K562 (cell line): ENCODE measurements around the gene RREB1. TPM values are rescaled to one million over a fixed set of nuclear protein-coding genes. Genes with fewer than 3 reads are reported as not detected.

Experiments
- ATAC-seq: fragments of 200-7000 bp; cut with Tn5 transposase; 3 replicates; pipeline ENCODE4 v1.9.1; 2020; ENCODE audit warnings: moderate library complexity
- BruUV-seq: library from RNA; stranded (reverse); fragments of 400-500 nt; replicated peaks from 2 replicates; lab custom pipeline; 2021; lab: Mats Ljungman, UMichigan
- CTCF ChIA-PET: fragments of 300-600 bp; formaldehyde crosslinking; extraction: SDS; loops from one replicate; lab custom pipeline; 2021; ENCODE audit warnings: low intra/inter-chr PET ratio; lab: Yijun Ruan, JAX
- POLR2A ChIA-PET: fragments of 300-600, 350-650 bp; sonication (Branson Sonifier 250); formaldehyde crosslinking; extraction: SDS; loops from one replicate; lab custom pipeline; 2021; ENCODE audit warnings: antibody characterized with exemption, inconsistent platforms; lab: Yijun Ruan, JAX
- DNase-seq, 4 experiments: peaks; one replicate each; pipeline versions ENCODE4 v3.0.0 to v3.0.0-alpha.2; 2011 to 2018; ENCODE audit warnings: low spot score in 3 of 4, mixed read lengths in 3 of 4; ENCODE audit errors: extremely low read depth in 1 of 4
- FAIRE-seq: peaks from 2 replicates; lab custom pipeline; 2011; peaks lifted over from hg19 to GRCh38; lab: Jason Lieb, UNC
- H2AFZ ChIP-seq: 2 replicates; pipeline ENCODE4 v1.6.0; 2011; ENCODE audit warnings: low read depth, low read length, control low read depth, inconsistent platforms
- H3K27ac ChIP-seq: fragments of 200-600 bp; 3 replicates; pipeline ENCODE4 v1.8.0; 2011; ENCODE audit warnings: low read depth, mild to moderate bottlenecking, control low read depth, inconsistent platforms, low read length, moderate library complexity, mixed read lengths; ENCODE audit errors: extremely low read depth
- H3K27me3 ChIP-seq, 2 experiments: fragments of 300-600 bp in 1 of 2; 2 replicates in 1 of 2; 3 replicates in 1 of 2; pipeline versions ENCODE4 v1.6.0 to v1.8.0; 2011; ENCODE audit warnings: inconsistent platforms in 2 of 2, low read length in 2 of 2, mild to moderate bottlenecking in 1 of 2, mixed read lengths in 1 of 2, moderate library complexity in 1 of 2; ENCODE audit not compliant: control insufficient read depth in 2 of 2, insufficient read depth in 2 of 2
- H3K36me3 ChIP-seq: fragments of 300-600 bp; 3 replicates; pipeline ENCODE4 v1.8.0; 2011; ENCODE audit warnings: mild to moderate bottlenecking, low read length, inconsistent platforms; ENCODE audit not compliant: control insufficient read depth, insufficient read depth
- H3K4me1 ChIP-seq, 2 experiments: fragments of 200-600 bp in 1 of 2; replicated peaks in 1 of 2; 2 replicates in 1 of 2; 3 replicates in 1 of 2; pipeline versions ENCODE4 v1.5.1 to v1.8.0; 2011; ENCODE audit warnings: inconsistent platforms in 2 of 2, low read length in 2 of 2, mild to moderate bottlenecking in 1 of 2, mixed read lengths in 1 of 2, moderate library complexity in 1 of 2; ENCODE audit not compliant: control insufficient read depth in 2 of 2, insufficient read depth in 2 of 2
- H3K4me2 ChIP-seq: 2 replicates; pipeline ENCODE4 v1.6.1; 2011; ENCODE audit warnings: low read length, control low read depth, inconsistent platforms, mixed read lengths; ENCODE audit not compliant: insufficient read depth
- H3K4me3 ChIP-seq: fragments of 200-600 bp; sonication (generic), shearing (Covaris generic); 2 replicates; pipeline ENCODE4 v1.5.1; 2016; ENCODE audit warnings: control low read depth, inconsistent platforms
- H3K79me2 ChIP-seq: fragments of 200-600 bp; 3 replicates; pipeline ENCODE4 v1.8.0; 2011; ENCODE audit warnings: low read length, inconsistent platforms; ENCODE audit not compliant: control insufficient read depth, insufficient read depth
- H3K9ac ChIP-seq, 2 experiments: 2 replicates each; pipeline versions ENCODE4 v1.6.0 to v1.6.1; 2011; ENCODE audit warnings: low read depth in 2 of 2, low read length in 2 of 2, control low read depth in 1 of 2, inconsistent platforms in 1 of 2, mild to moderate bottlenecking in 1 of 2, mixed read lengths in 1 of 2; ENCODE audit not compliant: insufficient read depth in 1 of 2
- H3K9me1 ChIP-seq: one replicate; pipeline ENCODE4 v1.6.0; 2011; ENCODE audit warnings: inconsistent platforms, mild to moderate bottlenecking, low read length, moderate library complexity; ENCODE audit not compliant: control insufficient read depth, insufficient read depth
- H3K9me3 ChIP-seq: replicated peaks from 2 replicates; pipeline ENCODE4 v1.5.1; 2011; ENCODE audit warnings: low read depth, low read length, inconsistent platforms; ENCODE audit not compliant: control insufficient read depth, insufficient read depth
- H4K20me1 ChIP-seq: replicated peaks from 2 replicates; pipeline ENCODE4 v1.6.1; 2011; ENCODE audit warnings: low read length, inconsistent platforms, mixed read lengths; ENCODE audit not compliant: control insufficient read depth, insufficient read depth
- CAMTA2 ChIP-seq: fragments of 250-450 bp; sonication (Bioruptor Pico); conservative IDR thresholded peaks from 2 replicates; pipeline ENCODE4 v1.5.1; 2022
- CEBPG ChIP-seq, 3 experiments: fragments of 200-800 bp in 1 of 3; sonication (Bioruptor generic) in 1 of 3; sonication (generic) in 1 of 3; formaldehyde crosslinking in 1 of 3; IDR thresholded peaks in 2 of 3; conservative IDR thresholded peaks in 1 of 3; 2 replicates each; pipeline versions ENCODE4 v1.6.1 to v1.8.0; 2016 to 2022; ENCODE audit warnings: missing compliant biosample characterization in 2 of 3, missing genetic modification characterization in 2 of 3, mild to moderate bottlenecking in 1 of 3, missing genetic modification reagents in 1 of 3
- MCM3 ChIP-seq: fragments of 450-650 bp; IDR thresholded peaks from 2 replicates; pipeline ENCODE4 v1.6.1; 2016
- MECOM ChIP-seq: fragments of 250-450 bp; sonication (Bioruptor Pico); IDR thresholded peaks from 2 replicates; pipeline ENCODE4 v1.8.0; 2022; ENCODE audit warnings: inconsistent platforms
- POLR2H ChIP-seq: IDR thresholded peaks from 2 replicates; pipeline ENCODE4 v1.6.1; 2016; ENCODE audit warnings: missing genetic modification characterization, low read depth, mild to moderate bottlenecking, control low read depth, missing compliant biosample characterization, moderate library complexity
- ZNF586 ChIP-seq: fragments of 450-650 bp; formaldehyde crosslinking; conservative IDR thresholded peaks from 2 replicates; pipeline ENCODE4 v1.4.0; 2020; ENCODE audit warnings: mild to moderate bottlenecking, moderate library complexity
- ZNF707 ChIP-seq: fragments of 250-450 bp; sonication (Bioruptor Pico); conservative IDR thresholded peaks from 2 replicates; pipeline ENCODE4 v1.8.0; 2022; ENCODE audit warnings: inconsistent platforms, mild to moderate bottlenecking, moderate library complexity
- WGBS: fragments of 100-300 bp; shearing (Covaris generic); methylation state at CpG from one replicate; pipeline ENCODE4 v1.1.6; 2016; ENCODE audit warnings: low coverage, mixed read lengths; ENCODE audit not compliant: insufficient coverage; ENCODE audit errors: missing lambda C conversion rate; 5-methylcytosine and 5-hydroxymethylcytosine counted together
- in situ Hi-C: fragments of 300-500 bp; cut with MboI; formaldehyde crosslinking; loops from 4 replicates; pipeline ENCODE4 v1.15.0; 2018; ENCODE audit warnings: inconsistent platforms, mixed read lengths
- intact Hi-C: fragments of 100-400 bp; cut with micrococcal nuclease; formaldehyde crosslinking; loops from 2 replicates; pipeline ENCODE4 v1.14.2; 2022
- polyA plus RNA-seq, 8 experiments: library from polyadenylated mRNA; depleted of rRNA in 4 of 8; stranded (reverse) in 5 of 8; unstranded in 3 of 8; fragments of >200 nt; fragmentation: Nextera tagmentation in 2 of 8; fragmentation: Illumina TruSeq in 1 of 8; extraction: Ambion mirVana in 2 of 8; extraction: Trizol in 1 of 8; gene quantifications; 2 replicates each; pipeline versions ENCODE4 v1.2.1 to v1.2.3, GENCODE V29; 2011 to 2014; ENCODE audit warnings: inconsistent platforms in 1 of 8, missing spikeins in 1 of 8
- total RNA-seq, 7 experiments: library from RNA; depleted of rRNA in 6 of 7; stranded (reverse); fragments of >200 nt in 6 of 7; fragmentation: Illumina TruSeq in 2 of 7; extraction: Trizol in 2 of 7; gene quantifications; 2 replicates each; pipeline versions ENCODE4 v1.2.1 to v1.2.3, GENCODE V29; 2011 to 2021; ENCODE audit warnings: low replicate concordance in 1 of 7
- TF ChIP-seq, protein P1 (sequence below): sonication (generic); formaldehyde crosslinking; IDR thresholded peaks from 2 replicates; pipeline ENCODE4 v1.8.1; 2023; ENCODE audit warnings: mild to moderate bottlenecking, missing genetic modification reagents
- TF ChIP-seq, protein P2 (sequence below), 2 experiments: fragments of 200-800 bp in 1 of 2; sonication (Bioruptor generic) in 1 of 2; sonication (generic) in 1 of 2; formaldehyde crosslinking in 1 of 2; IDR thresholded peaks in 1 of 2; conservative IDR thresholded peaks in 1 of 2; 2 replicates each; pipeline versions ENCODE4 v1.5.0 to v1.6.1; 2016 to 2020; ENCODE audit warnings: missing compliant biosample characterization in 1 of 2, missing genetic modification characterization in 1 of 2, missing genetic modification reagents in 1 of 2
- TF ChIP-seq, protein P3 (sequence below): sonication (generic); formaldehyde crosslinking; IDR thresholded peaks from 2 replicates; pipeline ENCODE4 v1.8.0; 2022; ENCODE audit warnings: missing genetic modification reagents, mild to moderate bottlenecking, borderline replicate concordance
- TF ChIP-seq, protein P4 (sequence below): sonication (generic); IDR thresholded peaks from 2 replicates; pipeline ENCODE4 v1.6.1; 2016
- TF ChIP-seq, protein P5 (sequence below): sonication (generic); formaldehyde crosslinking; IDR thresholded peaks from 2 replicates; pipeline ENCODE4 v1.8.1; 2023; ENCODE audit warnings: mild to moderate bottlenecking, missing genetic modification reagents

RREB1 gene
- total and polyA plus RNA-seq, 9 of the 15 experiments (the other 6 are each of a cell fraction or from before 2014, with no cell fraction given): 3.3 to 64.2 (median 19.3) TPM

- Histone ChIP-seq H3K9ac (no peak overlapping the region), H3K27ac (no peak overlapping the region), H3K9me3 (no peaks in the 10 kb centered on the region; the same call in 1 of the 2 replicates), H4K20me1 (0 out of 2 replicates have a peak, but pooled peaks cover 3% of the 10 kb centered on the region), H3K4me1 (peaks cover 0 to 16% of the 10 kb centered on the region in 2 experiments; a peak in 2 of 5 replicates), H3K4me3 (no peak overlapping the region), H3K79me2 (no peaks in the 10 kb centered on the region), H3K36me3 (no peaks in the 10 kb centered on the region), H2AFZ (no peak overlapping the region), H3K9me1 (no peaks in the 10 kb centered on the region), H3K4me2 (no peak overlapping the region), H3K27me3 (peaks cover 44 to 63% of the 10 kb centered on the region in 2 experiments; a peak in 4 of 5 replicates)
- CTCF ChIA-PET: no interaction called here
- POLR2A ChIA-PET: no interaction called here
- intact Hi-C loops (no loop called here), in situ Hi-C loops (no loop called here)
- FAIRE-seq: no peak
- no peak for ATAC-seq
- no TSS peak for BruUV-seq
- WGBS: 22% methylated on average over 11 of the region's 11 CpGs
- no peak for DNase-seq
- TF ChIP-seq, protein P1, sequence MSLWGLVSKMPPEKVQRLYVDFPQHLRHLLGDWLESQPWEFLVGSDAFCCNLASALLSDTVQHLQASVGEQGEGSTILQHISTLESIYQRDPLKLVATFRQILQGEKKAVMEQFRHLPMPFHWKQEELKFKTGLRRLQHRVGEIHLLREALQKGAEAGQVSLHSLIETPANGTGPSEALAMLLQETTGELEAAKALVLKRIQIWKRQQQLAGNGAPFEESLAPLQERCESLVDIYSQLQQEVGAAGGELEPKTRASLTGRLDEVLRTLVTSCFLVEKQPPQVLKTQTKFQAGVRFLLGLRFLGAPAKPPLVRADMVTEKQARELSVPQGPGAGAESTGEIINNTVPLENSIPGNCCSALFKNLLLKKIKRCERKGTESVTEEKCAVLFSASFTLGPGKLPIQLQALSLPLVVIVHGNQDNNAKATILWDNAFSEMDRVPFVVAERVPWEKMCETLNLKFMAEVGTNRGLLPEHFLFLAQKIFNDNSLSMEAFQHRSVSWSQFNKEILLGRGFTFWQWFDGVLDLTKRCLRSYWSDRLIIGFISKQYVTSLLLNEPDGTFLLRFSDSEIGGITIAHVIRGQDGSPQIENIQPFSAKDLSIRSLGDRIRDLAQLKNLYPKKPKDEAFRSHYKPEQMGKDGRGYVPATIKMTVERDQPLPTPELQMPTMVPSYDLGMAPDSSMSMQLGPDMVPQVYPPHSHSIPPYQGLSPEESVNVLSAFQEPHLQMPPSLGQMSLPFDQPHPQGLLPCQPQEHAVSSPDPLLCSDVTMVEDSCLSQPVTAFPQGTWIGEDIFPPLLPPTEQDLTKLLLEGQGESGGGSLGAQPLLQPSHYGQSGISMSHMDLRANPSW (CRISPR knock-in tag): no peak
- TF ChIP-seq, protein P2, sequence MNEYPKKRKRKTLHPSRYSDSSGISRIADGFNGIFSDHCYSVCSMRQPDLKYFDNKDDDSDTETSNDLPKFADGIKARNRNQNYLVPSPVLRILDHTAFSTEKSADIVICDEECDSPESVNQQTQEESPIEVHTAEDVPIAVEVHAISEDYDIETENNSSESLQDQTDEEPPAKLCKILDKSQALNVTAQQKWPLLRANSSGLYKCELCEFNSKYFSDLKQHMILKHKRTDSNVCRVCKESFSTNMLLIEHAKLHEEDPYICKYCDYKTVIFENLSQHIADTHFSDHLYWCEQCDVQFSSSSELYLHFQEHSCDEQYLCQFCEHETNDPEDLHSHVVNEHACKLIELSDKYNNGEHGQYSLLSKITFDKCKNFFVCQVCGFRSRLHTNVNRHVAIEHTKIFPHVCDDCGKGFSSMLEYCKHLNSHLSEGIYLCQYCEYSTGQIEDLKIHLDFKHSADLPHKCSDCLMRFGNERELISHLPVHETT (CRISPR knock-in tag; conservative IDR thresholded peaks at IDR 0.05 in 1 of 2, IDR thresholded peaks at IDR 0.05 in 1 of 2): no peak
- TF ChIP-seq POLR2H (no peak), CEBPG (CRISPR knock-in tag; IDR thresholded peaks at IDR 0.05) (no peak), CEBPG (tag; conservative IDR thresholded peaks at IDR 0.05 in 1 of 2, IDR thresholded peaks at IDR 0.05 in 1 of 2) (no peak), ZNF707 (no peak), MCM3 (no peak), ZNF586 (CRISPR knock-in tag) (no peak), MECOM (CRISPR knock-in tag) (no peak), CAMTA2 (CRISPR knock-in tag) (no peak)
- TF ChIP-seq, protein P3, sequence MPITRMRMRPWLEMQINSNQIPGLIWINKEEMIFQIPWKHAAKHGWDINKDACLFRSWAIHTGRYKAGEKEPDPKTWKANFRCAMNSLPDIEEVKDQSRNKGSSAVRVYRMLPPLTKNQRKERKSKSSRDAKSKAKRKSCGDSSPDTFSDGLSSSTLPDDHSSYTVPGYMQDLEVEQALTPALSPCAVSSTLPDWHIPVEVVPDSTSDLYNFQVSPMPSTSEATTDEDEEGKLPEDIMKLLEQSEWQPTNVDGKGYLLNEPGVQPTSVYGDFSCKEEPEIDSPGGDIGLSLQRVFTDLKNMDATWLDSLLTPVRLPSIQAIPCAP (CRISPR knock-in tag): no peak
- TF ChIP-seq, protein P4, sequence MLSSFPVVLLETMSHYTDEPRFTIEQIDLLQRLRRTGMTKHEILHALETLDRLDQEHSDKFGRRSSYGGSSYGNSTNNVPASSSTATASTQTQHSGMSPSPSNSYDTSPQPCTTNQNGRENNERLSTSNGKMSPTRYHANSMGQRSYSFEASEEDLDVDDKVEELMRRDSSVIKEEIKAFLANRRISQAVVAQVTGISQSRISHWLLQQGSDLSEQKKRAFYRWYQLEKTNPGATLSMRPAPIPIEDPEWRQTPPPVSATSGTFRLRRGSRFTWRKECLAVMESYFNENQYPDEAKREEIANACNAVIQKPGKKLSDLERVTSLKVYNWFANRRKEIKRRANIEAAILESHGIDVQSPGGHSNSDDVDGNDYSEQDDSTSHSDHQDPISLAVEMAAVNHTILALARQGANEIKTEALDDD: no peak
- TF ChIP-seq, protein P5, sequence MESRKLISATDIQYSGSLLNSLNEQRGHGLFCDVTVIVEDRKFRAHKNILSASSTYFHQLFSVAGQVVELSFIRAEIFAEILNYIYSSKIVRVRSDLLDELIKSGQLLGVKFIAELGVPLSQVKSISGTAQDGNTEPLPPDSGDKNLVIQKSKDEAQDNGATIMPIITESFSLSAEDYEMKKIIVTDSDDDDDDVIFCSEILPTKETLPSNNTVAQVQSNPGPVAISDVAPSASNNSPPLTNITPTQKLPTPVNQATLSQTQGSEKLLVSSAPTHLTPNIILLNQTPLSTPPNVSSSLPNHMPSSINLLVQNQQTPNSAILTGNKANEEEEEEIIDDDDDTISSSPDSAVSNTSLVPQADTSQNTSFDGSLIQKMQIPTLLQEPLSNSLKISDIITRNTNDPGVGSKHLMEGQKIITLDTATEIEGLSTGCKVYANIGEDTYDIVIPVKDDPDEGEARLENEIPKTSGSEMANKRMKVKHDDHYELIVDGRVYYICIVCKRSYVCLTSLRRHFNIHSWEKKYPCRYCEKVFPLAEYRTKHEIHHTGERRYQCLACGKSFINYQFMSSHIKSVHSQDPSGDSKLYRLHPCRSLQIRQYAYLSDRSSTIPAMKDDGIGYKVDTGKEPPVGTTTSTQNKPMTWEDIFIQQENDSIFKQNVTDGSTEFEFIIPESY: no peak
Measured at GRCh38 chr6:7271205-7271534, 163.4 kb downstream of the RREB1 start.
